GM18502 (cell line): Measurements from ENCODE around the gene AKR1C2.
"Not testable (repeated sequence)": the region's sequence is repeated elsewhere in the genome, so short reads cannot be mapped to it uniquely, and the experiment has no call there.

Experiments
- ATAC-seq: cut with Tn5 transposase; IDR thresholded peaks from one replicate; pipeline ENCODE4 v1.9.1; 2021; ENCODE audit warnings: mild to moderate bottlenecking; ENCODE audit not compliant: unreplicated experiment, poor library complexity

The AKR1C2 gene

DNA sequence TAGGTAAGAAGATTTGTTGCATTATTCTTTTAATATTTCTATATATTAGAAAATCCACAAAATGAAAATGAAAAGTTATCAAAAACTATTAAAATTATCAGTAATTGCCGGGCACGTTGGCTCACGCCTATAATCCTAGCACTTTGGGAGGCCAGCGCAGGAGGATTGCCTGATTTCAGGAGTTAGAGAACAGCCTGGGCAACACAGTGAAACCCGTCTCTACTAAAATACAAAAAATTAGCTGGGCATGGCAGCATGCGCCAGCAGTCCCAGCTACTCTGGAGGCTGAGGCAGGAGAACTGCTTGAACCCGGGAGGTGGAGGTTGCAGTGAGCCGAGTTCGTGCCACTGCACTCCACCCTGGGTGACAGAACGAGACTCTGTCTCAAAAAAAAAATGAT lies 11.1 kb downstream of the AKR1C2 start:
- not testable (repeated sequence) for ATAC-seq

DNA sequence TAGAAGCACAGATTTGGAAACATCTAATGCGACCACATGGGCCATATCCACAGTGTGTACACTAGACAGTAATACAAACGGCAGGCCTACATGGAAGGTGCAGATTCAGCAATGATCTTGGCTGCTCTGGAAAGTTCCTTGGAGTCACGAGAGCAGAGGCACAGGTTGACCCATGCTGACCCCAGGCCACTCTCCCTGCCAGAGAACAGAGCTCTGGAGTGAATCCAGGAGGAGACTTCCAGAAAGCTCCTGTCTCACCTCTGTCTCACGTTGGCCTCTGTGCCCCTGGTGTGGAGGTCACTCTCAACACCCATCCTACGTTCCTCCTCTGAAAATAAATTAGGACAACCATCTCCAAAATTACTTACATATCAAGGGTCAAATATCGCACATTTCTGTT lies 12.2 kb downstream of the AKR1C2 start:
- ATAC-seq, result not testable (repeated sequence)

DNA sequence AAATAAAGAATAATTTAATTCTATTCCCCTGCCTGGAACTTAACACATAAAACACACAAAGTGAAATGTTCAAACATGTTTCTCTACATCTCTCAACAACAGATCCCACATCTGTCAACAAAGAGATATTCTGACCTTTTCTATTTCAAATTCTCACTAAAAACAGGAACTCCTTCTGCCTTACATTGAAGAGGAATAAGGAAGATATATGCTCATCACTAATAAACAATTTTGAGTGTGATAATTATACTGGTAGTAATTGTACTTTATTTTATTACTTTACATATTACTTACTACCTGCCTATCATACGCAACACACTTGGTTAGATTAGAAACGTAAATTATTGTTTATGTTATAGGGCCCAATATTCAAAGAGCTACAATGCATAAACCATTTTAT lies 13.4 kb downstream of the AKR1C2 start:
- ATAC-seq, result no peak

DNA sequence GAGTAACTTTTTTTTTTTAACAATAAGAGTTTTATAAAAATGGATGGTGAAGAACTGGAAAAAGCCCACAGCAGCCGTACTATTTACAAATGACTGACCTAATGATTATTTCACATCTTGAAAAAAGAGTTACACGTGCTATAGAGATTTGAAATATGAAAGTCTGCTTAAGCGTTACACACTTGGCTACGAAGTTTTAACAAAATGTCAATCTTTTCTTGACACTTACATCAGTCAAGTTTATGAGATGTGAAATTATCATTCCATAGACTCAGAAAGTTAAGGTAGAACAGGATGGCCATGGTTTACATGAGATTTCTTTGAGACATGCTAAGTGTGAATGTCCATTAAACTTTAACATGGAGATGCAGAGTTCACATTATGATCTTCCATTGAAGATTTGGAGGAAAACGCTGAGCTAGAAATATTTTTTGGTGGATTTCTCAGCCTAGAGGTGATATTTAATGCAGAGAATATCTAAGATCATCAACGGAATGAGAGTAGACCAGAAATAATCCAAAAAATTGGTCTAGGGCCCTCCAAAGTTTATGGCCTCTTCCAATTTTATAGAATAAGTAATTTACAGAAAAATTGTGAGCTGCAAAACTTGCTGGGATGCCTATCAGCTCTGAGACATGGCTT lies 15.5 kb downstream of the AKR1C2 start:
- not testable (repeated sequence) for ATAC-seq

DNA sequence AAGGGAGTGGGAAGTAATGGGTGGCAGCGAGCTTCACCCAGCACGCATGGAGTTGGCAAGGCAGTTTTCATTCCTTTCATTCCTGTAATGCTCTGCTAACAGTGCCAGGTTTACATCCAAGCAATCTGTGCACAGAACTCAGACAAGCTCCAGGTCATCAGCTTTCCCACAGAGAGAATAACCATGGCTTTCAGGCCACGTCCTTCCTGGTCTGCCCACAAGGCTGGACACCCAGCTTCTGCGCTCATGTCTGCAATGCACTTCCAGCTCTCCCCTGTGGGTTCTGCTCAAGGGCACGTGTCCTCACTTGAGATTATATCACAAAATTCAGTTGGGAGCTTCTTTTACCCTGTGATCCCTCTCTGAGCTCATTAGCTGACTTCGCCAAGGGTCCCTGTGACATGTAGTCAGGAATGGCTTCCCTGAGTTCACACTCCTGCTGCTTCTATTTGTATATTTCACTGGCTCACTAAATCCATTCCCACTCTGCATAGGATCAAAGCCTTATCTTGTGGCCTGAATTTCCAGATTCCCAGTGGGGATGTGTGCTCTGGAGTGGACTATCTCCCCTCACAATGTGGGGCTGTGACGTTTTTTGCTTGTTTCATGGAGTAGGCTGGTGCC lies 18.6 kb downstream of the AKR1C2 start:
- ATAC-seq, result no peak

DNA sequence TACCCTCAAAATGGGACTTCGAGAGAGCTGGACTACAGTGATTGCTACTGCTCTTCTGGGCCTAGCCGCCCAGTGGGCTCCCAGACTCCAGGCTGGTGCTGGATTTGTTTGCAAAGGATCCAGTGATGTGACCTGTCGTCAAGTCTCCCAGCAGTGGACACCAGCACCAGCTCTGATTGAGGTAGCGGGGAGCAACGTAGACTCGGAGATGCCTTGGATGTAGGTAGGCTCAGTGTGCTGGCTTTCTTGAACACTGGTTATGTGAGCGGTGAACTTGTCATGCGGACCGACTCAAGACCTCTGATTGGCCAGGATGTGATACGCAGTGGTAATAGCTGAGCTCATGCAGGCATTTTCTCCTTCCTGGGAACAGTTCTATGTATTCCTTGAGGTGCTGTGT lies 19.4 kb downstream of the AKR1C2 start:
- ATAC-seq, result no peak

DNA sequence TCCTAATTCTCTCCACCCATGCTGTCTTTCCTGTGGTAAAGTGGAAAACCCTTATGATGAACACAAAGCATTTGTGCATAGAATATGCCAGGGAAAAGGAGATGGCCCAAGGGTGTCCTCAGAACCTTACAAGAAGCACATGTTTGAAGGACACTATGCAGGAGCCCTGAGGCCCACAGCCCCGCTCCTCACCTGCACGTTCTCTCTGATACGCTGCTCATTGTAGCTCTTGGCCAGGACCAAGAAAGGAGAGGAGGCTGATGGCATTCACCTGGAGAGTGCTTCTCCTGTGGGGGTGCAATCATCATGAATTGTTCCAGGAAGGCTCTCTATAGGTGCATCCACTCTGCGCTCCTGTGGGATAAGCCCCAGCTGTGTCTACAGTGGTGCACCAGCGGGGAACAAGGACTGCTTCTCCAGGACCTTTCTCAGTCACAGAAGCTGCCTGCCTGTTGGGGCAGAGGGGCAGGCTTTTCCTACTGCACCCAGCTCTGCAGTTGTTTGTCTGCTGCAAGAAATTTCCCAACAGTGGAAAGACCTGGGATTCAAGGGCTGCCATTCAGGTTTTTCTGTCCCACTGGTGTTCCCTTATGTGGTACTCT lies 19.9 kb downstream of the AKR1C2 start:
- no peak for ATAC-seq

DNA sequence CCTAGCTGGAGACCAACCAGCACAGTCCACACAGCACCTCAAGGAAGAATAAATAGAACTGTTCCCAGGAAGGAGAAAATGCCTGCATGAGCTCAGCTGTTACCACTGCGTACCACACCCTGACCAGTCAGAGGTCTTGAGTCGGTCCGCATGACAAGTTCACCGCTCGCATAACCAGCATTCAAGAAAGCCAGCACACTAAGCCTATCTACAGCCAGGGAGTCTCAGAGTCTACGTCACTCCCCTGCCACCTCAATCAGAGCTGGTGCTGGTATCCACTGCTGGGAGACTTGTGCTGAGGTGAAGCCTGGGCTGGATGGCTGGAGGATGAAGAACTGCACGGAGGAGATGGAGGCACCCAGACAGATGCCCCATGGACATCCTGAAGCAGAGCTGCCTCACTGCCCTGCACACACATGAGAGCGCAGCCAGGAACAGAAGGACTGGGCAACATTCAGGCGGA lies 20.9 kb downstream of the AKR1C2 start:
- ATAC-seq, result no peak

DNA sequence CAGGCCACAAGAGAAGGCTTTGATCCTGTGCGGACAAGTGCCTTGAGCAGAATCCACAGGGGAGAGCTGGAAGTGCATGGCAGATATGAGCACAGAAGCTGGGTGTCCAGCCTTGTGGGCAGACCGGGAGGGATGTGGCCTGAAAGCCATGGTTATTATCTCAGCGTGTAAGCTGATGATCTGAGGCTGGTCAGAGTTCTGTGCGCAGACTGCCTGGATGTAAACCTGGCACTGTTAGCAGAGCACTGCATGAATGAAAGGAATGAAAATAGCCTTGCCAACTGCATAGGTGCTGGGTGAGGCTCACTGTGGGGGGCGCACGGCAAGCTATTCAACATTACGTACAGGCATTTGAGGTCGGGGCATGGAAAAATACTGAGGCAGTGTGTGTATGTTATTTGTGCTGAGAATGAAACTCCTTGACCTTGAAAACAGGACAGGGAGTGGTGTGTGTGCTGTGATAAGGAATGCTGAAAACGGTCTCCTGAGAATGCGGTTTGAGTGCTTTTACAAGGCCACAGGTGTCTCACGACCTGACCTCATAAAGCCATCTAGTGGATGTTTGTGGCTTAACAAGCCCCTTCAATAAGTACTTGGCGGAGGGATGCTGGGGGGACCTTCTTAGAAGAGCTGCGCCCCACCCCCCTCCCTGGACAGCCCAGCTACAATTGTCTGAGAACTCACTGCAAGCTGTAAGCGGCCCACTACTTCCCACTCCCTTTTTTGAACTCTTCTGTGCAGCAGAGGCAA lies 21.8 kb downstream of the AKR1C2 start:
- no peak for ATAC-seq

DNA sequence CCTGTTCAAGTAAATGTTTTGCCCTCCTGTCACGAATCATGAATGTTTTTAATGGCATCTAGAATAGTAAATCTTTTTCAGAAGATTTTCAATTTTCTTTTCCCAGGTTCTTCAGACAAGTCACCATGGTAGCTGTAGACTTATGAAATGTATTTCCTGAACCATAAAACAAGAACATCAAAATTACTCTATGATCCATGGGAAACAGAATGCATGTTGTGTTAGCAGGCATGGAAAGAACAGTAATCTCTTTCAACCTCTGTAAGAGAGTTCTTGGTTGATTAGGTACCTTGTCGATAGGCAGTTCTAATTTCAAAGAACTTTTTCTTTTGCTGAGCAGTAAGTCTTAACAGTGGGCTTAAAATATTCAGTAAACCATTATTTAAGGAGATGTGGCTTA lies 22.9 kb downstream of the AKR1C2 start:
- ATAC-seq, result no peak

DNA sequence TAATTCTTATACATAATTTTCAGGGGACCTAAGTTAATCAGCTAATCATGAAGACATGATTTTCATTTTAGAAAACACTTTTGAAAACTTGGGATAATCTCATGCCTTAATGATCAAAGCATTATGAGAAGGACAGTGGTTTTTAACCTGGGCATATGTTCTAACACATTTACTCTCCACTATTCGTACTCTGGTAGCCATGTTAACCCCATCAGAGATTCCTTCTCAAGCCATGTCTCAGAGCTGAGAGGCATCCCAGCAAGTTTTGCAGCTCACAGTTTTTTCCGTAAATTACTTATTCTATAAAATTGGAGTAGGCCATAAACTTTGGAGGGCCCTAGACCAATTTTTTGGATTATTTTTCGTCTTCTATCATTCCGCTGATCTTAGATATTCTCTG lies 24.8 kb downstream of the AKR1C2 start:
- no peak for ATAC-seq

DNA sequence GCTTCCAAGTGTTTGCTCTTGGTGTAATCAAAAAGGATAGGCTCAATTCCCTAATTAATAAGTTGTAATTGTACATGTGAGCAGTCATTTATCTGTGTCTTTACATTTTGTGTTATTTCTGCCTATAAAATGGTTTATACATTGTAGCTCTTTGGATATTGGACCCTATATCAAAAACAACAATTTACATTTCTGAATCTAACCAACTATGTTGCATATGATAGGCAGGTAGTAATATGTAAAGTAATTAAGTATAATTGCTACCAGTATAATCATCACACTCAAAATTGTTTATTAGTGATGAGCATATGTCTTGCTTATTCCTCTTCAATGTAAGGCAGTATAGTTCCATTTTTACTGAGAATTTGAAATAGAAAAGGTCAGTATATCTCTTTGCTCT lies 26.6 kb downstream of the AKR1C2 start:
- no peak for ATAC-seq

DNA sequence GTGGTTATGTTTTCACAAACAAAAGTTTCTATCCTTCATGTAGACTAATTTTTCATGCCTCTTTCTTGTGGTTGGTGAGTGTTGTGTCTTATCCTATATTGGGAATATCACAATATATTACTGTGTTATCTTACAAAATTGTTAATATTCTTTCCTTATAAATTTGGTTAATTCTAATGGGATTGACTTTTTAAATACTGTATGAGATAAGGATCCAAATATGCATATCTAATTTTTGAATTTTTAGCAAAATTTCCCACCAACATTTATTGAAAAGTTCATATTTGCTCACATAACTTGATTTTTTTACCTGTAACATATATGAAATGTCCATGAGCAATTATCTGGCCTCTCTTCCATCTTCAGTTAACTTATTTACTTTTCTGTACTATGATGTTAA lies 29.3 kb downstream of the AKR1C2 start:
- not testable (repeated sequence) for ATAC-seq

DNA sequence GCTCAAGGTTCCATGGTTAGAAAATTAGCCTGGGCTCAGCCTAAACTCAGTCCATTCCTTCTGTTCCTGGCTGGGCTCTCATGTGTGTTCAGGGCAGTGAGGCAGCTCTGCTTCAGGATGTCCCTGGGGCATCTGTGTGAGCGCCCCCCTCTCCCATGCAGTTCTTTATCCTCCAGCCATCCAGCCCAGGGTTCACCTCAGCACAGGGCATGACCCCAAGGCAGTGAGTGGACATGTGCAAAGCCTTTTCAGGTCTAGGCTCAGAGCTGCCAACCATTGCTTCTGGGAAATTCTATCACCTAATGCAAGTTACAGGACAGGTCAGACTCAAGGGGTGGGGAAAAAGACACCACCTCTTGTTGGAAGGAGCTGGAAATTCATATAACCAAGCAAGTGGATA lies 30.4 kb downstream of the AKR1C2 start:
- ATAC-seq, result not testable (repeated sequence)

DNA sequence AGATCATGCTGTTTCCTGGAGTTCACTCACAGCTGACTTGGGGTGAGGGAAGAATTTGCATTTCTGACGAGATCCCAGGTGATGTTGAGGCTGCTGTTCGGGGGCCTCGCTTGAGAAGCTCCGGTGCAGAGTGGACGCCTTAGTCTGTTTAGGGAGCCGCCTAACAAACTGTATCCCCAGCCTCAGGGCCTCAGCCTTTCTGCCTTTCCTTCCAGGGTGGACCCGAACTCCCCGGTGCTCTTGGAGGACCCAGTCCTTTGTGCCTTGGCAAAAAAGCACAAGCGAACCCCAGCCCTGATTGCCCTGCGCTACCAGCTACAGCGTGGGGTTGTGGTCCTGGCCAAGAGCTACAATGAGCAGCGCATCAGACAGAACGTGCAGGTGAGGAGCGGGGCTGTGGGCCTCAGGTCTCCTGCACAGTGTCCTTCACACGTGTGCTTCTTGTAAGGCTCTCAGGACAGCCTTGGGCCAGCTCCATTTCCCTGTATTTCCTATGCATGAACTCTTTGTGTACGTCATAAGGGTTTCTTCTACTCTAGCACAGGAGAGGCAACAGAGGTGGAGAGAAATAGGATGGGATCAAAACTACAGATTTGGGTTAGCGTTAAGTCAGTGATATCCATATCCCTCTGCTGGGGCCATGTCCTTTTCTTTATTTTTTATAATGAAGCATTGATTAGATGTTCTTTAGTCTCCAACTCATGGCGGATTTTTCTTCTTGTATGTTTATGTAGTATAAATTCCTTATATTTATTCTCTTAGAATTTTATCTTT lies 31.1 kb downstream of the AKR1C2 start:
- ATAC-seq, result not testable (repeated sequence)

DNA sequence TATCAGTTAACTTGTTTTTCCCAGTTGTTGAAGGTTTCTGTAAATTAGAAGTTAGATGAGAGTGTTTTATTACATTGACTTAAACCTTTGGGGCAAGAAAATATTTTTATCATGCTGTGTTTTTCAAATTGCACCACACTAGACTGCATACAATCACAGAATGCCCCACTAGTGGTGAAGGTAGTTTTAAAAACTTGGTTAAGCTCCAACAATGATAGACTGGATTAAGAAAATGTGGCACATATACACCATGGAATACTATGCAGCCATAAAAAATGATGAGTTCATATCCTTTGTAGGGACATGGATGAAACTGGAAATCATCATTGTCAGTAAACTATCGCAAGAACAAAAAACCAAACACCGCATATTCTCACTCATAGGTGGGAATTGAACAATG lies 33.3 kb downstream of the AKR1C2 start:
- not testable (repeated sequence) for ATAC-seq

DNA sequence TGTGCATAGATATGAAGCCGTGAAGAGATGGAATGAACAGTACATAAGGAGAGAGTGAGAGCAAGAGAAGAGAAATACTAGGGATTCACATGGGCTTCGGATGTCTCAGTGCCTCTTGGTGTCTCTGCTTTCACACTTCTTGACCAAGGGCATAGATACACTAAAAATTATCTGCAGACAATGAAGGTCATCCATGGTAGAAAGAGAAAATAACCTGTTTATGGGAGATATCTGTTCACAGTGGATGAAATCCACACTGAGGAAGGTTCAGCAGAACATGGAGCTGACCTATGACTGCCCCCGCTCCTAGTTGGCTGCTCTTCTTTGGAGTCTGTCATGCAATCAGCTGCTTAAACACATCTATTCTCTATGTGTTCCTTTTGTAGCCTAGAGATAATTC lies 34.4 kb downstream of the AKR1C2 start:
- not testable (repeated sequence) for ATAC-seq

DNA sequence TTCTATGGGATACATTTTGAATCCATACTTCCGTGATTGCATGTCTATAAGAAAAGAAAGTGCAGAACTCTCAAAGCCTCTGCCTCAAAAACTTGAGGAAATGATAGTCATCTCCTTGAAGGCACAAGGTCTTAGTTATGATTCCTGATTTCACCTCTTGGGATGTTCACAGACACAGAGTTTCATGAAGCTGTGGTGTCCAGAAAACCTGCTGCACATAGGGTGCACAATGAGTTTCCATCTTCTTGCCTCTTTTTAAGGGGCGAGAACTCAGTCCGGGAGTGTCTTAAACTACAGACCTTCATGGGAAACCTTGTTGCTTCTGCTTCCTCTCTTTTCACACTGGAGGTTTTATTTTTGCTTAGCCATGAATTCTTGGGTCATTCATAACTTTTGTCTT lies 36.5 kb downstream of the AKR1C2 start:
- ATAC-seq, result not testable (repeated sequence)

DNA sequence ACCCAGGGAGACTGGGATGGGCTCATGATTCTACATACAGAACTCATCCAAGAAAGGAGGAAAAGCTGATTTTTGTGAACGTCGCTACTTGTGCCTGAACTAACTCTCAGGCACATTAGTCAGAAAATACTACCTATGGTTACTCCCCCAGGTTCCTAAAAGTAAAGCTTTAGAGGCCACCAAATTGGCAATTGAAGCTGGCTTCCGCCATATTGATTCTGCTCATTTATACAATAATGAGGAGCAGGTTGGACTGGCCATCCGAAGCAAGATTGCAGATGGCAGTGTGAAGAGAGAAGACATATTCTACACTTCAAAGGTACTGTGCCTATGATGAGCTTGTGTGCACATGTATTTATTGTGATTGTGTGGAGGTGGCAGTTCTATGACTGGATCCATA lies 37.9 kb downstream of the AKR1C2 start:
- ATAC-seq, result not testable (repeated sequence)

DNA sequence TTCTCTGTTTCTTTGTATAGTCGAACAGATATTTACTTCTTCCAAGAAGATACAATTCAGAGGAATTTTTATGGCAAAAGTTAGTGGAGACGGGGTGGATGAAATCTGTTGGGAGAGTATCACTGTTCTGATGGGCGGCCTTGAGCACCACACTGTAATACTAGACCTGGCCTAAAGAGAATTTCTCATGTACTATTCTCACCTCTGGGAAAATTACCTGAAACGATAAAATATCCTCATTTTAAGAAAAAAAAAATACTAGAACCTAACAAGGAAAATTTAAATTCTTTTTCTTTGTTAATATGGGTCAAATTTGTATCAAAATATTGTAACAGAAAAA lies 39.9 kb downstream of the AKR1C2 start:
- ATAC-seq, result not testable (repeated sequence)
